Measurements from ENCODE around the gene TASL.

TASL gene

GRCh38 chrX:30597216-30598012 lies 19.8 kb upstream of the TASL start:
- Histone ChIP-seq H3K9ac (no peak overlapping the region), H3K27me3 (ENCODE audit: insufficient read depth, low read depth) (no peaks in the 10 kb centered on the region), H3K27ac (no peak overlapping the region), H3K79me2 (ENCODE audit: insufficient read depth, low read depth) (no peaks in the 10 kb centered on the region), H3K36me3 (ENCODE audit: insufficient read depth) (no peaks in the 10 kb centered on the region), H3K4me1 (ENCODE audit: low read depth, poor library complexity, severe bottlenecking) (no peaks in the 10 kb centered on the region), H4K20me1 (ENCODE audit: insufficient read depth) (no peaks in the 10 kb centered on the region), H3K4me2 (no peak overlapping the region), H3K4me3 (IDR thresholded peaks at IDR 0.05; ENCODE audit: insufficient read depth, low read depth, low read length) (no peak overlapping the region), H2AFZ (ENCODE audit: low read depth) (no peak overlapping the region)
- TF ChIP-seq CTCF (conservative IDR thresholded peaks at IDR 0.05; ENCODE audit: low read depth, low read length) = no peak

- no peak overlapping the region for H3K4me2 ChIP-seq
- no peak overlapping the region for H3K4me3 ChIP-seq (IDR thresholded peaks at IDR 0.05; ENCODE audit: insufficient read depth, low read depth, low read length)
- H3K27ac ChIP-seq = no peak overlapping the region
- no peaks in the 10 kb centered on the region for H4K20me1 ChIP-seq (ENCODE audit: insufficient read depth)
- no peaks in the 10 kb centered on the region for H3K27me3 ChIP-seq (ENCODE audit: insufficient read depth, low read depth)
- H2AFZ ChIP-seq (ENCODE audit: low read depth) = no peak overlapping the region
- TF ChIP-seq CTCF (conservative IDR thresholded peaks at IDR 0.05; ENCODE audit: low read depth, low read length) = no peak
- H3K4me1 ChIP-seq (ENCODE audit: low read depth, poor library complexity, severe bottlenecking) = no peaks in the 10 kb centered on the region
- no peaks in the 10 kb centered on the region for H3K36me3 ChIP-seq (ENCODE audit: insufficient read depth)
- no peaks in the 10 kb centered on the region for H3K79me2 ChIP-seq (ENCODE audit: insufficient read depth, low read depth)
- no peak overlapping the region for H3K9ac ChIP-seq
Measured at GRCh38 chrX:30593440-30594200, 16.1 kb upstream of the TASL start.

GRCh38 chrX:30592831-30593230 lies 15.3 kb upstream of the TASL start:
- H3K4me2 ChIP-seq = no peak overlapping the region
- H3K27ac ChIP-seq = no peak overlapping the region
- no peaks in the 10 kb centered on the region for H3K36me3 ChIP-seq (ENCODE audit: insufficient read depth)
- no peak overlapping the region for H3K4me3 ChIP-seq (IDR thresholded peaks at IDR 0.05; ENCODE audit: insufficient read depth, low read depth, low read length)
- no peaks in the 10 kb centered on the region for H3K4me1 ChIP-seq (ENCODE audit: low read depth, poor library complexity, severe bottlenecking)
- TF ChIP-seq CTCF (conservative IDR thresholded peaks at IDR 0.05; ENCODE audit: low read depth, low read length) = no peak
- no peak overlapping the region for H3K9ac ChIP-seq
- H2AFZ ChIP-seq (ENCODE audit: low read depth) = no peak overlapping the region
- H3K27me3 ChIP-seq (ENCODE audit: insufficient read depth, low read depth) = no peaks in the 10 kb centered on the region
- H4K20me1 ChIP-seq (ENCODE audit: insufficient read depth) = no peaks in the 10 kb centered on the region
- H3K79me2 ChIP-seq (ENCODE audit: insufficient read depth, low read depth) = no peaks in the 10 kb centered on the region

GRCh38 chrX:30590368-30590767 lies 12.8 kb upstream of the TASL start:
- TF ChIP-seq CTCF (conservative IDR thresholded peaks at IDR 0.05; ENCODE audit: low read depth, low read length) = no peak
- H3K27ac ChIP-seq = no peak overlapping the region
- no peaks in the 10 kb centered on the region for H4K20me1 ChIP-seq (ENCODE audit: insufficient read depth)
- H3K4me2 ChIP-seq = no peak overlapping the region
- H3K4me3 ChIP-seq (IDR thresholded peaks at IDR 0.05; ENCODE audit: insufficient read depth, low read depth, low read length) = no peak overlapping the region
- H3K27me3 ChIP-seq (ENCODE audit: insufficient read depth, low read depth) = no peaks in the 10 kb centered on the region
- no peaks in the 10 kb centered on the region for H3K79me2 ChIP-seq (ENCODE audit: insufficient read depth, low read depth)
- no peak overlapping the region for H3K9ac ChIP-seq
- no peak overlapping the region for H2AFZ ChIP-seq (ENCODE audit: low read depth)
- no peaks in the 10 kb centered on the region for H3K36me3 ChIP-seq (ENCODE audit: insufficient read depth)
- H3K4me1 ChIP-seq (ENCODE audit: low read depth, poor library complexity, severe bottlenecking) = no peaks in the 10 kb centered on the region
